GM12892 (cell line): ENCODE data around the gene RAB15.

Experiments used
- DNase-seq: peaks from one replicate; pipeline ENCODE4 v3.0.0; 2011; ENCODE audit not compliant: insufficient read length
- FAIRE-seq: peaks from 2 replicates; lab custom pipeline; 2011; peaks lifted over from hg19 to GRCh38; lab: Jason Lieb, UNC
- POLR2A ChIP-seq: IDR thresholded peaks from 2 replicates; pipeline ENCODE4 v1.6.1; 2011; ENCODE audit warnings: low read depth, low read length, control low read depth
- POLR2AphosphoS5 ChIP-seq: IDR thresholded peaks from 2 replicates; pipeline ENCODE4 v1.6.1; 2011; ENCODE audit warnings: low read depth, low read length, control low read depth
- TAF1 ChIP-seq: IDR thresholded peaks from 2 replicates; pipeline ENCODE4 v1.6.1; 2011; ENCODE audit warnings: low read depth, mild to moderate bottlenecking, control low read depth, low read length, borderline replicate concordance

The RAB15 gene

GRCh38 chr14:64986648-64987437, 14.7 kb upstream of the RAB15 start, which contains the start of gene FNTB:
FNTB (plus strand) TSS chr14:64986895; CDS start chr14:64986954, 59 bp downstream.
- DNase-seq (peak; percentile 87), FAIRE-seq (peak; percentile 98)
- TF ChIP-seq POLR2A (no peak; the same call in 1 of the 2 replicates), TAF1 (no peak), POLR2AphosphoS5 (no peak)

- FAIRE-seq (peak; percentile 64), DNase-seq (no peak)
- TF ChIP-seq POLR2AphosphoS5, result no peak
- no peak for TF ChIP-seq TAF1
- no peak for TF ChIP-seq POLR2A
Observed at GRCh38 chr14:64983439-64984310, 11.5 kb upstream of the RAB15 start.

GRCh38 chr14:64979336-64980074, 7.4 kb upstream of the RAB15 start:
- DNase-seq (no peak), FAIRE-seq (no peak)
- TF ChIP-seq TAF1 (no peak), POLR2AphosphoS5 (no peak), POLR2A (no peak)

GRCh38 chr14:64974563-64974962, 2.4 kb upstream of the RAB15 start:
- FAIRE-seq (no peak), DNase-seq (no peak)
- TF ChIP-seq TAF1, result no peak
- TF ChIP-seq POLR2A, result no peak
- no peak for TF ChIP-seq POLR2AphosphoS5

GRCh38 chr14:64973826-64974225, 1.7 kb upstream of the RAB15 start:
- no peak for DNase-seq
- TF ChIP-seq POLR2AphosphoS5 (no peak), TAF1 (no peak), POLR2A (no peak)
- FAIRE-seq, result no peak

GRCh38 chr14:64973026-64973442, 898 bp upstream of the RAB15 start:
- TF ChIP-seq POLR2AphosphoS5 (no peak), TAF1 (no peak), POLR2A (no peak)
- FAIRE-seq (peak; percentile 21), DNase-seq (no peak)

GRCh38 chr14:64971491-64971942, 619 bp downstream of the RAB15 start:
- TF ChIP-seq POLR2A (no peak), POLR2AphosphoS5 (no peak), TAF1 (no peak)
- no peak for FAIRE-seq

GRCh38 chr14:64970776-64971477, 1.2 kb downstream of the RAB15 start:
- DNase-seq (no peak), FAIRE-seq (no peak)
- no peak for TF ChIP-seq POLR2A
- no peak for TF ChIP-seq TAF1
- no peak for TF ChIP-seq POLR2AphosphoS5

More at GRCh38 chr14:64971491-64971942, 619 bp downstream of the RAB15 start:
- no peak for DNase-seq

GRCh38 chr14:64970041-64970440, 2.1 kb downstream of the RAB15 start:
- DNase-seq (no peak), FAIRE-seq (no peak)
- TF ChIP-seq POLR2AphosphoS5 (no peak), TAF1 (no peak), POLR2A (no peak)

GRCh38 chr14:64968651-64969050, 3.5 kb downstream of the RAB15 start:
- no peak for TF ChIP-seq POLR2A
- TF ChIP-seq POLR2AphosphoS5, result no peak
- TF ChIP-seq TAF1, result no peak
- FAIRE-seq (no peak), DNase-seq (no peak)

- TF ChIP-seq POLR2AphosphoS5 (no peak), TAF1 (no peak), POLR2A (no peak)
- FAIRE-seq, result no peak
- DNase-seq, result no peak
Observed at GRCh38 chr14:64968167-64968566, 4.0 kb downstream of the RAB15 start.
